GM21723 (cell line): ENCODE data around the gene SFTPA2.
"Not testable (repeated sequence)": the region's sequence is repeated elsewhere in the genome, so short reads cannot be mapped to it uniquely, and the experiment has no call there.

Experiments
- ATAC-seq: cut with Tn5 transposase; IDR thresholded peaks from one replicate; pipeline ENCODE4 v1.9.1; 2021; ENCODE audit warnings: mild to moderate bottlenecking, moderate library complexity; ENCODE audit not compliant: unreplicated experiment

SFTPA2 gene

DNA sequence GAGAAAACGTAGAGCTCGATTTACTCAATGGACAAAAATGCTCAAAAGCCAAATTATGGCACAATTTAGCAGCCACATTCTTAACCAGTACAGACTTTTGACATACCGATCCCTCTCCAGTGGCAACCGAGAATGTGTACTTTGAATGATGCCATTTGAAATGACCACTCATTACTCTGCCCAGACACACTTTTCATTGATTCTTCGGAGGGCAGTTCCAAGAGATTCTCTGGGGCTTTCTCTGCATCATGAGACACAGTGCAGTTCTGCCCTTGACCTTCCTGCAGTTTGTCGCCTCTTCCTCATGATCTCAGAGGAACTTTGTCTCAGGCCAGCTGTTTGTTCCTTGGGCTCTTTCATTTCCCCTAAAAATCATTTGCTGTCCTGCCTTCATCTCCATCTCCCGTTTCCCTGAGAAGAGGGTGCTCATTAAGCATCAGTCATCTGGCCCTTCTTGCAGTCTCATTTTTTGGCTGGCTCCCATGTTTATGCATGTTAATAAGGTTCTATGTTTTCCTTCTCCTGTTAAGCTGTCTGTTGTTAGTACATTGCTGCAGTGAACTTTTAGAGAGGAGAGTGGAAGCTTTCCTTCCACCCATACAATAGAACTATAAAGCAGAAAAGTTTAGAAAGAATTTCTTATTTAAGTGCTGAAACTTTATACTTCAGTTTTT lies 43.5 kb downstream of the SFTPA2 start:
- not testable (repeated sequence) for ATAC-seq

DNA sequence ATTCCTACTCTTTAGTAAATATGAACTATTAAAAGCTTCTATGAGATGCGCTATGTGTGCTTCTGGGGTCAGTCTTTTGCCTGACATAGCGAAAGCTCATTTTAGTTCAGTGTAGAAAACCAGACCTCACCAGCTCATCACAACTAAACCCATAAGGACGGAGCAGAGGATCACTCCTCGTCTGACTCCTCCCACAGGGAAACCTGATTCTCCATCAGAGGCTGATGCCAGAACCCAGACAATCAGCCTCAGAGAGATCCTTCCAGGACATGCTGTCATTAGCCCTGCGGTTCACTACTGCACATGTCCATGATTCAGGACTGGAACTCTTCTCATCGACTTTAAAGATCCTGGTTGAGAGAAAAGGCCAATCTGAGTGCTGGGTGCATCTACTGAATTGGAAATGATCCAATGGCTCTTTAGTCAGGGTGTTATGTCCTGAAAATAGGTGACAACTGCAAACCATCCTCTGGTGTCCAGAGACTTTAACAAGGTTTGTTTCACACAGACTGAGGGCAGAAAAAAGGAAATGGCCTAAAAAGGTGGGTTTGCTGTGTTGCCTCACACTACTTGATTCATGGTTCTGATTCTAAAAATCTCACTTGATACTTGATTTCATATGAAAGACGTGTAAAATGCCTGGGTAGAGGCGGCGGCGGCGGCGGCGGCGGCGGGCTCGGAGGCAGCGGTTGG lies 48.2 kb downstream of the SFTPA2 start, which contains the start of gene EIF5AL1:
Gene EIF5AL1 (plus strand): TSS at position 643 of the 693 bp plus-strand sequence. CDS start 117 bp downstream, outside the sequence.
- not testable (repeated sequence) for ATAC-seq

DNA sequence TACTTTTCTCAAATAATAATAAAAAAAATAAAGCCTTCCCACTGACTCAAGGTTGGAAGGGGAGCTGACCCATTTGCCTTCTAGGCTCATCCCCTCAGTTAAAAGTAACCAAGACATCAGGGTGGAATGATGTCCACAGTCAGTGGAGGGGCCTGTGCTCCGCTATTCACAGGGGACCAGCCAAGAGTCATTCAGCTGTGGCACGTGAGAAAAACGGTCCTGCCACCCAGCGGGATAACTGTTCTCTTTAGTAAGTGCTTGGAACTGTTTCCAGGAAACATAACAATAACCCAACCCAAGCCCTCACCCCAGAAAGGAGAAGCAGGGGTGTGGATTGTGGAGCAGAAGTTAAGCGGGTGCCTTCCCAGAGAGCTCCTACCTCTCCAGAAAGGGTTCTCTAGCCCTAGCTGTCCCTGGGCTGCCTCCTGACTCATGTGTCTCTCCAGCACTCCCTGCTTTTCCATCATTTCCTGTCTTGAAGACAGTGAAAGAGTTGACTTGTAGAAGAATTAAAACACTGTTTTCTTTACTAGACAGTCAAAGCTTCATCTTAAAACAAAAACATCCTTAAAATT lies 50.2 kb downstream of the SFTPA2 start:
- not testable (repeated sequence) for ATAC-seq

DNA sequence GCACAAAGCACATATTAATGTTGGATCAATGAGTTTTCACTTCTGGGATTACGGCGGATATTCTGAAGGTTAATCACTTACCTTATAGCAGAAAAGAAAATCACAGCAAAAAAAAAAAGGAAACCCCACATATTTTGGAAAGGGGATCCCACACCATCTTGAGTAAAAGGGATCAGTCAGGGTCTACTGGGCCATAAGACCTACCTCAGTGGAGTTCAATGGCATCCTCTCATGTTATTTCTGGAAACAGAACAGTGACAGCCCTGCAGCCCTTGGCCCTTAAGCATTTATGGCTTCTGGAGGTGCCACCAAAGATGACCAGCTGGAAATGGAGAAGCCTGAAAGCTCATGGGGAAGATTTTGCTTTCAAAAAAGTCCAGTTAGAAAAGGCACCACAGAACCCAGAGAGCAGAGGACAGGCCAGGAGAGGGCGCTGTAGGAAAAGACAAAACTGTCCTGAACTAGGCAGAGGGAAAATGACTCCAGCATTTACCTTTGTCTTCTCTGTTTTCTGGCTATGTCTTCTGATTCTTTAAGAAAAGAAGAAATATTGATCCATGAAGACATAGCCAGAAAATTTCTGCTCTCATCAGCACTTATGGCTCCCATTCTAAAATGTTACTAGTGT lies 50.8 kb downstream of the SFTPA2 start:
- ATAC-seq, result peak; percentile 52

DNA sequence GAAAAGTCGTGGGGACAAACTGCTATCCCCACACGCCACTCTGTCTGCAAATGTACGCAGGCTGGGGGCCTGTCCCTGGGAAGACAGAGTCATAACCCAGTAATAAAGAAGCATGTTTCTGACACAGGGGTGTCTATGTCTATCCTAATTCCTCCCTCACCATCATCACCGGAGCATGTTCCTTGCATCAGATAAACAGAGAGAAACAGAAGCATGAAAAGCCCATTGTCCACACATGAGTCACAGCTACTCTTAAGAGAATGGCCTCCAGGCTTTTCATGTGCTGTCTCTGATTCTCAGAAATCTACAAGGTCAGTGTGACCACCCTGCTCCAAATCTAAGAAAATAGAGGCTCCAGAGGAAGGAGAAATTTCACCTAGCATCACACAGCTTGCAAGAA lies 52.0 kb downstream of the SFTPA2 start:
- not testable (repeated sequence) for ATAC-seq

DNA sequence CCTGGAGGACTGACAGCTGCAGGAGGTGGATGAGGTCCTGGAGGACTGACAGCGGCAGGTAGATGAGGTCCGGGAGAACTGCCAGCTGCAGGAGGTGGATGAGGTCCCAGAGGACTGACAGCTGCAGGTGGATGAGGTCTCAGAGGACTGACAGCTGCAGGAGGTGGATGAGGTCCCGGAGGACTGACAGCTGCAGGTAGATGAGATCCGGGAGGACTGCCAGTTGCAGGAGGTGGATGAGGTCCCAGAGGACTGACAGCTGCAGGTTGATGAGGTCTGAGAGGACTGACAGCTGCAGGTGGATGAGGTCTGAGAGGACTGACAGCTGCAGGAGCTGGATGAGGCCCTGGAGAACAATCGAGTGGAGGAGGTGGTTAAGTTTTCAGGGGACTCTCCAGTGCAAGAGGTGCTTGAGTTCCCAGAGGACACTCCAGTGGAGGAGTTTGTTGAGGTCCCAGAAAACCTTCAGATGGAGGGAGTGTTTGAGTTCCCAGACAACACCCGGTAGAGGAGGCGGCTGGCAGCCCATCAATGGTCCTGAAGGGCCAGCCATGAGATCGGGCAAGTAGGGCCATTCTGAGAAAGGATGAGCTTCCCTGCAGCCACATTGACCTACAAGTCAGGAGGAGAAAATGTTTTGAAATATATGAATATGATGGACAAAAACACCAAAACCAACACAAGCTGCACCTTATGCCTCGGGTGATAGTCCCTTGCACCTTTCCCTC lies 52.6 kb downstream of the SFTPA2 start:
- no peak for ATAC-seq
